AG09319 (cell line): ENCODE data around the gene TRPC1.
"Not testable (repeated sequence)": the region's sequence is repeated elsewhere in the genome, so short reads cannot be mapped to it uniquely, and the experiment has no call there.

Experiments used
- DNase-seq: peaks from one replicate; pipeline ENCODE4 v3.0.0-alpha.2; 2010; ENCODE audit warnings: low read depth; ENCODE audit errors: extremely low read depth
- TF ChIP-seq, protein P1 (sequence below): IDR thresholded peaks from 2 replicates; pipeline ENCODE4 v1.5.1; 2011; ENCODE audit warnings: low read depth, mild to moderate bottlenecking, inconsistent platforms, low read length, moderate library complexity

The TRPC1 gene

GRCh38 chr3:142705198-142705597, 18.6 kb upstream of the TRPC1 start:
- no peak for DNase-seq
- TF ChIP-seq, protein P1, sequence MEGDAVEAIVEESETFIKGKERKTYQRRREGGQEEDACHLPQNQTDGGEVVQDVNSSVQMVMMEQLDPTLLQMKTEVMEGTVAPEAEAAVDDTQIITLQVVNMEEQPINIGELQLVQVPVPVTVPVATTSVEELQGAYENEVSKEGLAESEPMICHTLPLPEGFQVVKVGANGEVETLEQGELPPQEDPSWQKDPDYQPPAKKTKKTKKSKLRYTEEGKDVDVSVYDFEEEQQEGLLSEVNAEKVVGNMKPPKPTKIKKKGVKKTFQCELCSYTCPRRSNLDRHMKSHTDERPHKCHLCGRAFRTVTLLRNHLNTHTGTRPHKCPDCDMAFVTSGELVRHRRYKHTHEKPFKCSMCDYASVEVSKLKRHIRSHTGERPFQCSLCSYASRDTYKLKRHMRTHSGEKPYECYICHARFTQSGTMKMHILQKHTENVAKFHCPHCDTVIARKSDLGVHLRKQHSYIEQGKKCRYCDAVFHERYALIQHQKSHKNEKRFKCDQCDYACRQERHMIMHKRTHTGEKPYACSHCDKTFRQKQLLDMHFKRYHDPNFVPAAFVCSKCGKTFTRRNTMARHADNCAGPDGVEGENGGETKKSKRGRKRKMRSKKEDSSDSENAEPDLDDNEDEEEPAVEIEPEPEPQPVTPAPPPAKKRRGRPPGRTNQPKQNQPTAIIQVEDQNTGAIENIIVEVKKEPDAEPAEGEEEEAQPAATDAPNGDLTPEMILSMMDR = no peak

DNA sequence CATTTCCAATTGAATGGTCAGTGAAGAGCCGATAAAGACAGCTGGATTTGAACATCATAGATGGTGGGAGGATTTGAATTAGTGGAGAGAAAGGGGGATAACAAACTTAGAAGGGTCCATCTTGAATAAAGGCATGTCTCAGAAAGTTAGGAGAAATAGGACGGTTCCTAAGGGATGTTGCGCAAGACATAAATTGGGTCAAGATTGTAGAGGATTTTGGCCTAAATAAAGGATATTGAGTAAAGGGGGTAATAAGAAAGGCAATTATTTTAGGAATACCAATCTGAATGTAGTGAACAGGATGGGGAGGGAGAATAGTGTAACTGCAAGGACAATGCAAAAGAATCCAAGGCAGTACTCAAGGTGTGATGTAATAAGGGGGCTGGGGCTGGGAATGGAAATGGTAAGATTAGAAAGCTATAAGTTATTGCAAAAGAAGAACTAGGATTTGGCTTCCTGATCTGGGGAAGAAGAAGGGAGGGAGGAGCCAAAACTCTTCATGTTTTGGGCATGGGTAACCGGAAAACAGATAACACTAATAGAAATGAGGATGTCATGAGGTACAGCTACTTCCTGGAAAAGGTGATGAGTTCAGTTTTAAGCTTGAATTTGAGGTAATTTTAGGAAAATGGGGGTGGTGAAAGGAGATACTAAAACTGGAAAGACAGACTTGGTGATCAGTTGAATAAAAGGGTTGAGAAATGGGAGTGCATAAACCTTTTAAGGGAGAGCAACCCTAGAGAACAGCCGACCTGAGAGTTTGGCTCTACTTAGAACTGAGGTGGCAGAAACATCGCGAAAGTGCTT, 17.3 kb upstream of the TRPC1 start:
- no peak for DNase-seq
- TF ChIP-seq, protein P1 = no peak

DNA sequence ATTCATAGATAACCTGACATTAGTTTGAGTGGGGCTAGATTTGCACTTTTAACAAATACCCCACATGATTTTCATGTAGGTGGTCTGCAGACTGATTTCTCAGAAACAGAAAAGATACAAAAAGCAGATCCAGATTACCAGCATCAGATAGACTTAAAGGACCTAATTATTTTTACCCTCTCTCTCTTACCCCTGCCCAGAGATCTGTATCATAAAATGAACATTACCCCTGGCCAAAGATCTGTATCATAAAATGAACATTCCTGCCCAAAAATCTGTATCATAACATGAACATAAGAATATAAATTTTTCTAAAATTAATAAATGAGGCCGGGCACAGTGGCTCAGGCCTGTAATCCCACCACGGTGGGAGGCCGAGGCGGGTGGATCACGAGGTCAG, 14.6 kb upstream of the TRPC1 start:
- DNase-seq = no peak
- TF ChIP-seq, protein P1 = no peak

DNA sequence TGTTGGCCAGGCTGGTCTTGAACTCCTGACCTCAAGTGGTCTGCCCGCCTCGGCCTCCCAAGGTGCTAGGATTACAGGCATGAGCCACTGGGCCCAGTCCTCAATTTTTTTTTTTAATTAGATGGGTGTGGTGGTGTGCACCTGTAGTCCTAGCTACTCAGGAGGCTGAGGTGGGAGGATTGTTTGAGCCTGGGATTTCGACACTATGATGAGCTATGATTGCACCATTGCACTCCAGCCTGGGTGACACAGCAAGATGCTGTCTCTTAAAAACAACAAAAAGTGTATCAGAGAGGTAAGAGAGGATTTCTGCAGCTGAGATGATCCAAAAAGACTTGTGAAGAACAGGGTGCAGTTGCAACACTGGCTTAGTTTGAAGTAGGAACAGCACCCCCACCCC, 9.0 kb upstream of the TRPC1 start:
- not testable (repeated sequence) for DNase-seq

DNA sequence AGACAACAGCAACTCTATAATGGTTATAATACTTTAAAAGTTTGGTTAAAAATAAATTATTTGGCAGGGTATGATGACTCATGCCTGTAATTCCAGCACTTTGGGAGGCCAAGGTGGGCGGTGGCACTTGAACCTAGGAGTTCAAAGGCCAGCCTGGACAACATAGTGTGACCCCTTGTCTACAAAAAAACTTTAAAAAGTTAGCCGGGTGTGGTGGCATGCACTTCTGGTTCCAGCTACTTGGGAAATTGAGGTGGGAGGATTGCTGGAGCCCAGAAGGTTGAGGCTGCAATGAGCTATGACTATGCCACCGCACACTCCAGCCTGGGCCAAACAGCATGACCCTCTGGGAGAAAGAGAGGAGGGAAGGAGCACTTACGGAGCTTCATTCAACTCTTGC, 7.7 kb upstream of the TRPC1 start:
- TF ChIP-seq, protein P1 = no peak
- no peak for DNase-seq

GRCh38 chr3:142723665-142723967, 218 bp upstream of the TRPC1 start:
- TF ChIP-seq, protein P1 = no peak
- DNase-seq = no peak

- DNase-seq = no peak
- TF ChIP-seq, protein P1 = no peak
These were observed 985 bp downstream of the TRPC1 start for GRCh38 chr3:142724682-142725356.
